Gastrocnemius medialis (tissue), 4 donors: ENCODE measurements around the gene ZNF438. TPM values are rescaled to one million over a fixed set of nuclear protein-coding genes. Genes with fewer than 3 reads are reported as not detected.
A peak's percentile ranks its signal among the peaks of the same experiment; 100 is the strongest.

Experiments used
- ATAC-seq, 2 donors: fragments of 150-250 bp; one replicate each; pipeline ENCODE4 v1.9.1; 2016
- DNase-seq, 2 donors: peaks; one replicate each; pipeline ENCODE4 v3.0.0-alpha.2; 2019
- H3K27ac ChIP-seq, 4 donors: fragments of 200-600 bp; sonication (generic); 1 replicate in 1 of 4; 2 replicates in 3 of 4; pipeline ENCODE4 v1.5.1; 2016 to 2018; ENCODE audit warnings: mild to moderate bottlenecking in 2 of 4, moderate library complexity in 1 of 4
- H3K27me3 ChIP-seq, 3 donors: fragments of 200-600 bp; sonication (generic) in 2 of 3; 1 replicate in 1 of 3; 2 replicates in 2 of 3; pipeline versions ENCODE4 v1.5.1 to v1.6.0; 2016 to 2019; ENCODE audit warnings: mild to moderate bottlenecking in 1 of 3, moderate library complexity in 1 of 3
- H3K36me3 ChIP-seq, 2 donors: fragments of 200-600 bp; sonication (generic) in 1 of 2; one replicate each; pipeline ENCODE4 v1.5.1; 2017 to 2018
- H3K4me1 ChIP-seq, 2 donors: fragments of 200-600 bp; sonication (generic) in 1 of 2; one replicate each; pipeline ENCODE4 v1.5.1; 2016 to 2017; ENCODE audit warnings: mild to moderate bottlenecking in 2 of 2
- H3K4me3 ChIP-seq, 4 donors: fragments of 200-600 bp; sonication (generic) in 3 of 4; 1 replicate in 1 of 4; 2 replicates in 3 of 4; pipeline ENCODE4 v1.5.1; 2016 to 2019; ENCODE audit warnings: mild to moderate bottlenecking in 2 of 4
- H3K9me3 ChIP-seq, 3 donors: fragments of 200-600 bp; sonication (generic) in 2 of 3; 1 replicate in 1 of 3; 2 replicates in 2 of 3; pipeline ENCODE4 v1.5.1; 2016 to 2019
- POLR2A ChIP-seq, 2 donors: fragments of 450-650 bp; IDR thresholded peaks; one replicate each; pipeline ENCODE4 v1.6.1; 2017; ENCODE audit warnings: antibody characterized with exemption in 2 of 2, mild to moderate bottlenecking in 2 of 2, moderate library complexity in 2 of 2
- in situ Hi-C, 4 donors: fragments of 200-750 bp; cut with MboI; loops; one replicate each; pipeline versions ENCODE4 v1.15.0 to v1.8.0; 2017; ENCODE audit warnings: low sequenced_read_pairs in 4 of 4
- intact Hi-C: fragments of 100-400 bp; cut with DNase I; formaldehyde crosslinking; loops from one replicate; pipeline ENCODE4 v1.15.1; 2023; ENCODE audit warnings: low total_unique reads
- total RNA-seq, 4 donors: library from RNA; depleted of rRNA; stranded (reverse); fragments of >200 nt; gene quantifications; one replicate each; pipeline versions ENCODE4 v1.1.0 to v1.2.3, GENCODE V29; 2016
- TF ChIP-seq, protein P1 (sequence below), 5 experiments: fragments of 450-650 bp in 3 of 5; fragments of 200-600 bp in 2 of 5; sonication (generic) in 2 of 5; IDR thresholded peaks in 4 of 5; conservative IDR thresholded peaks in 1 of 5; 1 replicate in 4 of 5; 2 replicates in 1 of 5; pipeline ENCODE4 v1.5.1; 2016 to 2019; ENCODE audit warnings: antibody characterized with exemption in 5 of 5, mild to moderate bottlenecking in 3 of 5, moderate library complexity in 3 of 5

ZNF438 gene
- total RNA-seq = 10 to 100 TPM; 14.4 to 37.0 (median 26.5) TPM

GRCh38 chr10:31031558-31032257, at the start of gene ZNF438:
ZNF438 (minus strand) TSS chr10:31031865; CDS start chr10:30877034, 154,831 bp downstream.
- ATAC-seq (peak; percentile 75 to 79), DNase-seq (peak; percentile 90 to 95)
- peak; percentile 95 for TF ChIP-seq POLR2A (IDR thresholded peaks at IDR 0.05)
- TF ChIP-seq, protein P1, sequence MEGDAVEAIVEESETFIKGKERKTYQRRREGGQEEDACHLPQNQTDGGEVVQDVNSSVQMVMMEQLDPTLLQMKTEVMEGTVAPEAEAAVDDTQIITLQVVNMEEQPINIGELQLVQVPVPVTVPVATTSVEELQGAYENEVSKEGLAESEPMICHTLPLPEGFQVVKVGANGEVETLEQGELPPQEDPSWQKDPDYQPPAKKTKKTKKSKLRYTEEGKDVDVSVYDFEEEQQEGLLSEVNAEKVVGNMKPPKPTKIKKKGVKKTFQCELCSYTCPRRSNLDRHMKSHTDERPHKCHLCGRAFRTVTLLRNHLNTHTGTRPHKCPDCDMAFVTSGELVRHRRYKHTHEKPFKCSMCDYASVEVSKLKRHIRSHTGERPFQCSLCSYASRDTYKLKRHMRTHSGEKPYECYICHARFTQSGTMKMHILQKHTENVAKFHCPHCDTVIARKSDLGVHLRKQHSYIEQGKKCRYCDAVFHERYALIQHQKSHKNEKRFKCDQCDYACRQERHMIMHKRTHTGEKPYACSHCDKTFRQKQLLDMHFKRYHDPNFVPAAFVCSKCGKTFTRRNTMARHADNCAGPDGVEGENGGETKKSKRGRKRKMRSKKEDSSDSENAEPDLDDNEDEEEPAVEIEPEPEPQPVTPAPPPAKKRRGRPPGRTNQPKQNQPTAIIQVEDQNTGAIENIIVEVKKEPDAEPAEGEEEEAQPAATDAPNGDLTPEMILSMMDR (IDR thresholded peaks at IDR 0.05 in 4 of 5, conservative IDR thresholded peaks at IDR 0.05 in 1 of 5) = peak; percentile 67 to 76 (median 72)
- Histone ChIP-seq H3K4me1 (peaks cover 28 to 61% of the 10 kb centered on the region in 2 donors), H3K36me3 (no peaks in the 10 kb centered on the region), H3K27ac (peak within 1 kb of the TSS; percentile 99 to 100 (median 100)), H3K4me3 (peak within 1 kb of the TSS; percentile 72 to 87 (median 75)), H3K27me3 (no peaks in the 10 kb centered on the region), H3K9me3 (no peaks in the 10 kb centered on the region)
- intact Hi-C loops (loop anchor here (1.0 to 10.0 kb wide), 10 partner anchors 47 to 893 kb away; partner anchors contain the start of genes ARHGAP12 and ZEB1), in situ Hi-C loops (loop anchor here in 3 of 4 donors (5.0 to 25.0 kb wide), 3 partner anchors 244 to 281 kb away; partner anchors contain the start of gene ZEB1 (in 1 of the 3))

DNA sequence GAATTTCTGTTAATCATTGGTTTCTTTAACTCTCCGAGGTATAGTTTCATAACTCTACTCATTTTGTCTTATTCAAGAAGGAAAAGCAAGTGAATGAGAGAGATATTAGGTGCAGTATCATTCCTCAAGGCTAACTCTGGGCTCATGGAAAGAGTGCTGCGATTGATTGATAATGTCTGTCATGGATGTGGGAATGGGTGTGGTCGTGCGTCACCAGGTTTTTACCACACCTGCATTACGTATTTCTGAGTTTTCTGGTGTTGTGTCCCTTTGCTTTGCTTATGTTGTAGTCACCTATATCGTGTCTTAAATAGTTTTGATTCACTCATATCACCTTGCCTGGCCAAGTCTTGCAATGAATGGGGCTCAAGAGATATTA, 44.9 kb upstream of the ZNF438 start:
- H3K36me3 ChIP-seq = no peaks in the 10 kb centered on the region
- intact Hi-C loops = no loop called here
- no peaks in the 10 kb centered on the region for H3K9me3 ChIP-seq
- no peak for DNase-seq
- peaks cover 6% of the 10 kb centered on the region in 2 donors for H3K4me1 ChIP-seq
- no peak for ATAC-seq
- no peak overlapping the region for H3K27ac ChIP-seq
- H3K4me3 ChIP-seq = no peak overlapping the region
- TF ChIP-seq POLR2A (IDR thresholded peaks at IDR 0.05) = no peak
- TF ChIP-seq, protein P1 (IDR thresholded peaks at IDR 0.05 in 4 of 5, conservative IDR thresholded peaks at IDR 0.05 in 1 of 5) = no peak
- no peaks in the 10 kb centered on the region for H3K27me3 ChIP-seq
- in situ Hi-C loops = no loop called here

DNA sequence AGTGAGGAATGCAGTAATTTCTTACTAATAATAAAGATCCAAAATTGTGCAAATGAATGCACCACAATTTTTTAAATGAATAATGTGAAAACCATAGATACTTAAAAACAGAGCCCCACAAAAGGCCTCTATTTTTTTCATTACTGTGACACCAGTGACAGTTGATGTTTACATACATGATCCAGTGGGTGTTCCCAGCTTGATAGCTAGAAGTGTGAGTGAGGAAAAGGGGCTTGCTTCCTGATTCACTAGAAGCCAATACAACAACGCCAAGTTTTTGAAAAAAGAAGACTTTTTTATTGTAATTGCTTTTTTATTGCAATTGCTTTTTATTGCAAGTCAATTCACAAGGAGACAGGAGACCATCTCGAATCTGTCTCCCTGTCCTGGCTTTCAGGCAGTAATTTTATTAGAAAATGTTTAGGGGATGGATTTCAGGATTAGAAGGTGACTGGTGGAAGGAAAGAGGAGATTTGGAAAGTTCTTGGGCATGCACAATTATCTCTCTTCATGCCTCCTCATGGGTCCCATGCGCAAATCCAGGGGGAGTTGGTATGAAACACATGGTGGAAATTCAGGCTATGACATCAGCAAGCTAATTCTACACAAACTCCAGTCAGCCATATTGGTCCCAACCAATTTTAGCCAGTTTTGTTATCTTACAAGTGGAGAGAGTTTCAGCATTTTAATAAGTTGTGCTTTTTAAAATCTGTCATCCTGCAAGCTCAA, 44.4 kb upstream of the ZNF438 start:
- ATAC-seq = no peak
- TF ChIP-seq, protein P1 (IDR thresholded peaks at IDR 0.05 in 4 of 5, conservative IDR thresholded peaks at IDR 0.05 in 1 of 5) = no peak
- TF ChIP-seq POLR2A (IDR thresholded peaks at IDR 0.05) = no peak
- in situ Hi-C loops = no loop called here
- H3K36me3 ChIP-seq = no peaks in the 10 kb centered on the region
- no peaks in the 10 kb centered on the region for H3K9me3 ChIP-seq
- H3K4me3 ChIP-seq = no peak overlapping the region
- intact Hi-C loops = no loop called here
- peaks cover 6 to 11% of the 10 kb centered on the region in 2 donors for H3K4me1 ChIP-seq
- no peaks in the 10 kb centered on the region for H3K27me3 ChIP-seq
- peak overlapping the region in 1 of 4 donors; percentile 5 for H3K27ac ChIP-seq
- DNase-seq = no peak

DNA sequence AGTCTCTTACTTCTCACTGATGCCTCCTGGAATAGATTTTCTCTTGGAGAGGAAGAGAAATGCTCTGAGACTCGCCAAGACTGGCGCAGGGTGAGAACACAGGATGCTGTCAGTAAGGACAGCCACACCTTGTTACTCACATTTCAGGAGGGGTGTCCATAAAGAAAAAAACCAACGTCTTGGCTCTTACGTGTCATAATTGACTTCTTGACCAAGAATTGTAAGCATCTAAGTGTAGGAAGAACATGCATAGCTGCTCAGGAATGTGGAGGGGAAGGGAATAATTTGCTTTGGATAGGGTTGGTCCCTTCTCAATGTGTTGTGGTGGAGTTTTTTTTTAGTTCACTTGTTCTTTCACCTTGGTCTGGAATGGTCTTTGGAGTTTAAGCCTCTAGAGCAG, 43.8 kb upstream of the ZNF438 start:
- DNase-seq = no peak
- Histone ChIP-seq H3K27me3 (no peaks in the 10 kb centered on the region), H3K36me3 (no peaks in the 10 kb centered on the region), H3K4me1 (peaks cover 6 to 17% of the 10 kb centered on the region in 2 donors), H3K9me3 (no peaks in the 10 kb centered on the region), H3K27ac (peak overlapping the region in 1 of 4 donors; percentile 5), H3K4me3 (no peak overlapping the region)
- TF ChIP-seq POLR2A (IDR thresholded peaks at IDR 0.05) = no peak
- TF ChIP-seq, protein P1 (IDR thresholded peaks at IDR 0.05 in 4 of 5, conservative IDR thresholded peaks at IDR 0.05 in 1 of 5) = no peak
- intact Hi-C loops (no loop called here), in situ Hi-C loops (no loop called here)
- no peak for ATAC-seq
